K562 (cell line): ENCODE results near the gene DDRGK1. TPM values are rescaled to one million over a fixed set of nuclear protein-coding genes. Genes with fewer than 3 reads are reported as not detected.
A peak's percentile ranks its signal among the peaks of the same experiment; 100 is the strongest.

Experiments
- MCM3 ChIP-seq: fragments of 450-650 bp; IDR thresholded peaks from 2 replicates; pipeline ENCODE4 v1.6.1; 2016
- NRF1 ChIP-seq, 2 experiments: fragments of 450-650 bp; IDR thresholded peaks in 1 of 2; conservative IDR thresholded peaks in 1 of 2; 2 replicates each; pipeline ENCODE4 v1.6.1; 2014; ENCODE audit warnings: mild to moderate bottlenecking in 2 of 2
- RAD51 ChIP-seq: fragments of 450-650 bp; IDR thresholded peaks from 2 replicates; pipeline ENCODE4 v1.7.1; 2016; ENCODE audit warnings: low read depth, mild to moderate bottlenecking, borderline replicate concordance
- RBM22 ChIP-seq: fragments of 200-400 bp; formaldehyde crosslinking; IDR thresholded peaks from 2 replicates; pipeline ENCODE4 v1.6.1; 2018; ENCODE audit warnings: low read length, low read depth; ENCODE audit not compliant: poor library complexity, severe bottlenecking
- RBM25 ChIP-seq: fragments of 200-400 bp; formaldehyde crosslinking; IDR thresholded peaks from 2 replicates; pipeline ENCODE4 v1.6.1; 2018; ENCODE audit warnings: low read length, low read depth, moderate library complexity; ENCODE audit not compliant: severe bottlenecking
- REST ChIP-seq, 2 experiments: fragments of 450-650 bp; formaldehyde crosslinking in 1 of 2; IDR thresholded peaks; 2 replicates each; pipeline versions ENCODE4 v1.4.0 to v1.6.1; 2014 to 2020; ENCODE audit warnings: mild to moderate bottlenecking in 2 of 2, borderline replicate concordance in 1 of 2, low read depth in 1 of 2
- SIN3A ChIP-seq, 2 experiments: fragments of 150-350 bp in 1 of 2; IDR thresholded peaks; 2 replicates each; pipeline ENCODE4 v1.6.1; 2011 to 2016; ENCODE audit warnings: borderline replicate concordance in 2 of 2, low read depth in 2 of 2, low read length in 2 of 2, mild to moderate bottlenecking in 2 of 2, moderate library complexity in 2 of 2; ENCODE audit not compliant: control insufficient read depth in 1 of 2
- TBL1XR1 ChIP-seq, 2 experiments: IDR thresholded peaks; 2 replicates each; pipeline ENCODE4 v1.6.1; 2012; ENCODE audit warnings: improper control_type of control experiment in 2 of 2, low read length in 2 of 2, mild to moderate bottlenecking in 1 of 2
- TEAD1 ChIP-seq, 2 experiments: fragments of 450-650 bp in 1 of 2; sonication (generic) in 1 of 2; formaldehyde crosslinking; IDR thresholded peaks; 2 replicates each; pipeline versions ENCODE4 v1.4.0 to v1.8.0; 2020 to 2022; ENCODE audit warnings: mild to moderate bottlenecking in 2 of 2, missing genetic modification reagents in 1 of 2
- TSC22D4 ChIP-seq: fragments of 450-650 bp; IDR thresholded peaks from 2 replicates; pipeline ENCODE4 v1.6.1; 2016; ENCODE audit warnings: missing genetic modification characterization, missing biosample characterization, control low read depth
- VEZF1 ChIP-seq: fragments of 200-800 bp; sonication (Bioruptor generic); IDR thresholded peaks from 2 replicates; pipeline ENCODE4 v1.6.1; 2017; ENCODE audit warnings: missing genetic modification characterization, missing compliant biosample characterization
- ZBTB12 ChIP-seq: fragments of 250-450 bp; sonication (Bioruptor Pico); IDR thresholded peaks from 2 replicates; pipeline ENCODE4 v1.4.0; 2020
- ZNF316 ChIP-seq: fragments of 450-650 bp; IDR thresholded peaks from 2 replicates; pipeline ENCODE4 v1.6.1; 2016
- ZNF830 ChIP-seq: fragments of 250-450 bp; sonication (Bioruptor Pico); IDR thresholded peaks from 2 replicates; pipeline ENCODE4 v1.5.0; 2021; ENCODE audit warnings: mild to moderate bottlenecking
- polyA plus RNA-seq, 8 experiments: library from polyadenylated mRNA; depleted of rRNA in 4 of 8; stranded (reverse) in 5 of 8; unstranded in 3 of 8; fragments of >200 nt; fragmentation: Nextera tagmentation in 2 of 8; fragmentation: Illumina TruSeq in 1 of 8; extraction: Ambion mirVana in 2 of 8; extraction: Trizol in 1 of 8; gene quantifications; 2 replicates each; pipeline versions ENCODE4 v1.2.1 to v1.2.3, GENCODE V29; 2011 to 2014; ENCODE audit warnings: inconsistent platforms in 1 of 8, missing spikeins in 1 of 8
- total RNA-seq, 7 experiments: library from RNA; depleted of rRNA in 6 of 7; stranded (reverse); fragments of >200 nt in 6 of 7; fragmentation: Illumina TruSeq in 2 of 7; extraction: Trizol in 2 of 7; gene quantifications; 2 replicates each; pipeline versions ENCODE4 v1.2.1 to v1.2.3, GENCODE V29; 2011 to 2021; ENCODE audit warnings: low replicate concordance in 1 of 7

Gene DDRGK1
- total and polyA plus RNA-seq, 9 of the 15 experiments (the other 6 are each of a cell fraction or from before 2014, with no cell fraction given), result 2.3 to 54.4 (median 29.1) TPM

GRCh38 chr20:3248167-3248992 is 43.9 kb upstream of the DDRGK1 start (continued):
- TF ChIP-seq REST (IDR thresholded peaks at IDR 0.05; ENCODE audit: borderline replicate concordance) (no peak), REST (CRISPR knock-in tag; IDR thresholded peaks at IDR 0.05; ENCODE audit: low read depth) (no peak), ZBTB12 (no peak), MCM3 (no peak), RBM25 (no peak), ZNF316 (no peak), RBM22 (peak; percentile 48), VEZF1 (peak; percentile 81), RAD51 (no peak), TBL1XR1 (IDR thresholded peaks at IDR 0.05; ENCODE audit: low read length in 2 of 2) (no peak), ZNF830 (no peak), TSC22D4 (tag) (no peak), TEAD1 (CRISPR knock-in tag; IDR thresholded peaks at IDR 0.05) (no peak), NRF1 (conservative IDR thresholded peaks at IDR 0.05 in 1 of 2, IDR thresholded peaks at IDR 0.05 in 1 of 2) (0 out of 4 replicates have a peak, but pooled peaks of 1 of the 2 experiments have one; percentile 19), SIN3A (IDR thresholded peaks at IDR 0.05; ENCODE audit: borderline replicate concordance in 2 of 2, control insufficient read depth in 1 of 2, low read depth in 2 of 2, low read length in 2 of 2) (no peak)
